Epithelial cell of proximal tubule (primary cell): ENCODE measurements around the gene FBLN1. TPM values are rescaled to one million over a fixed set of nuclear protein-coding genes. Genes with fewer than 3 reads are reported as not detected.

Experiments
- DNase-seq: peaks from one replicate; pipeline ENCODE4 v3.0.0-alpha.2; 2011; ENCODE audit warnings: low read depth
- H3K4me3 ChIP-seq: 2 replicates; pipeline ENCODE4 v1.5.1; 2011; ENCODE audit warnings: low read depth, mild to moderate bottlenecking, low read length
- total RNA-seq: library from RNA; depleted of rRNA; stranded (reverse); fragments of >200 nt; gene quantifications from 2 replicates; pipeline ENCODE4 v1.2.3, GENCODE V29; 2015
- TF ChIP-seq, protein P1 (sequence below): conservative IDR thresholded peaks from 2 replicates; pipeline ENCODE4 v1.5.1; 2012; ENCODE audit warnings: low read depth, mild to moderate bottlenecking, low read length

Gene FBLN1
- total RNA-seq, 1 donor from 2014 or later: 58.5 TPM

DNA sequence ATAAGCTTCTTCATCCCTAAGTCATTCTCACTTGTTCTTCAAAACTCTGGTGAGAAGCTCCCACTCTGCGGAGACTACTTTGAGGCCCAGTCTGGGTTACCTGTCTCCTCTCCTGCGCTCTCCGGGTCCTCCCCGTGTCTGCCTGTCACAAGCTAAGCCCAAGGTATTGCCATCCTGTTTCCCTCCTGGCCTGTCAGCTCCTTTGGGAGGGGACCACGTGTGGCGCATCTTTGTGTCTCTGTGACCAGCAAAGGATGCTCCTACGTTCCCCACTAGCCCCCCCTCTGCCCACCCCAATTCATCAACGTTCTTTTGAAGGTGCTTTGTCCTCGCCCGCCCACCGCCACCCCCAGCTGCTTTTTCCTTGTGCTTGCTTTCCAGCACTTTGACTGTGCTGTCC is 31.8 kb upstream of the FBLN1 start:
- TF ChIP-seq, protein P1, sequence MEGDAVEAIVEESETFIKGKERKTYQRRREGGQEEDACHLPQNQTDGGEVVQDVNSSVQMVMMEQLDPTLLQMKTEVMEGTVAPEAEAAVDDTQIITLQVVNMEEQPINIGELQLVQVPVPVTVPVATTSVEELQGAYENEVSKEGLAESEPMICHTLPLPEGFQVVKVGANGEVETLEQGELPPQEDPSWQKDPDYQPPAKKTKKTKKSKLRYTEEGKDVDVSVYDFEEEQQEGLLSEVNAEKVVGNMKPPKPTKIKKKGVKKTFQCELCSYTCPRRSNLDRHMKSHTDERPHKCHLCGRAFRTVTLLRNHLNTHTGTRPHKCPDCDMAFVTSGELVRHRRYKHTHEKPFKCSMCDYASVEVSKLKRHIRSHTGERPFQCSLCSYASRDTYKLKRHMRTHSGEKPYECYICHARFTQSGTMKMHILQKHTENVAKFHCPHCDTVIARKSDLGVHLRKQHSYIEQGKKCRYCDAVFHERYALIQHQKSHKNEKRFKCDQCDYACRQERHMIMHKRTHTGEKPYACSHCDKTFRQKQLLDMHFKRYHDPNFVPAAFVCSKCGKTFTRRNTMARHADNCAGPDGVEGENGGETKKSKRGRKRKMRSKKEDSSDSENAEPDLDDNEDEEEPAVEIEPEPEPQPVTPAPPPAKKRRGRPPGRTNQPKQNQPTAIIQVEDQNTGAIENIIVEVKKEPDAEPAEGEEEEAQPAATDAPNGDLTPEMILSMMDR: no peak
- H3K4me3 ChIP-seq: no peak overlapping the region
- DNase-seq: no peak

DNA sequence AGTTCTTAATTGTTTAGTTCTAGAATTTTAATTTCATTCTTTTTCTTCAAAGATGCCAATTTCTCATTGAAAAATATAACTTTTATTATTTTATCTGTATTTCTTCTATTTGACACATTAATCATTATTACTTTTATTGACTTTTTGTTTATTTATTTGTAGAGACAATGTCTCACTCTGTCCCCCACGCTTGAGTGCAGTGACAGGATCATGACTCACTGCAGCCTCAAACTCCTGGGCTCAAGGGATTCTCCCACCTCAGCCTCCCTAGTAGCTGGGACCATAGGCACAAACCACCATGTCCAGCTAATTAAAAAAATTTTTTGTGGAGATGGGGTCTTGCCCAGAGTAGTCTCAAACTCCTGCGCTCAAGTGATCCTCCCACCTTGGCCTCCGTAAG is 30.3 kb upstream of the FBLN1 start:
- DNase-seq: no peak
- no peak overlapping the region for H3K4me3 ChIP-seq

DNA sequence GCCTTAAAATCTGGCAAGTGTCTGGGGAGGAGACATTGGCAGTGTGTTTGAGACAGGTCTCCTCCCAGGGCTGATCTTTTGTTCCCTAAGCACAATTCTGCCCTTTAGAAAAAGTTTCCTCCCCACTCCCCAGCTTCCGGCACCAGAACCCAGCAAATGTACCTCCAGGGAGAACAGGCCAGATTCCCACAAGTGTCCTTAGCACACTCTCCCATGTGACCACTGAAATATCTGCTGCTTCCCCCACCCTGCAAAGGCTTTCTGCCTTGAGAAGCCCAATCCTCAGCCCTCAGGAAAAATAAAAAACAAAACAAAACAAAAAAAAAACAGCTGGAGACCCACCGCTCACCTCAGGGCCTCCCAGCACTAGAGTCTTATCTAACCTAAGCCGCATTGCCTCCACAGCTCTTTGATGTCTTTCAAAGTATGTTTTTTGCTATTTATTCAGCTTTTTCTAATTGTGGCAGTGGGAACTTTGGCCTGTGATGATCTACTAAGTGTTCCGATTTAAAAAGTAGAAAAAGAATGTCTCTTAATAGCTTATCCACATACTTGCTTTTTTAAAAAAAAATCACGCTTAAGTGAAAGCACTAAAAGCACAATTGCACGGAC is 29.0 kb upstream of the FBLN1 start:
- no peak overlapping the region for H3K4me3 ChIP-seq
- TF ChIP-seq, protein P1: no peak
- no peak for DNase-seq

More for the DNA sequence above, 30.3 kb upstream of the FBLN1 start:
- TF ChIP-seq, protein P1: no peak

DNA sequence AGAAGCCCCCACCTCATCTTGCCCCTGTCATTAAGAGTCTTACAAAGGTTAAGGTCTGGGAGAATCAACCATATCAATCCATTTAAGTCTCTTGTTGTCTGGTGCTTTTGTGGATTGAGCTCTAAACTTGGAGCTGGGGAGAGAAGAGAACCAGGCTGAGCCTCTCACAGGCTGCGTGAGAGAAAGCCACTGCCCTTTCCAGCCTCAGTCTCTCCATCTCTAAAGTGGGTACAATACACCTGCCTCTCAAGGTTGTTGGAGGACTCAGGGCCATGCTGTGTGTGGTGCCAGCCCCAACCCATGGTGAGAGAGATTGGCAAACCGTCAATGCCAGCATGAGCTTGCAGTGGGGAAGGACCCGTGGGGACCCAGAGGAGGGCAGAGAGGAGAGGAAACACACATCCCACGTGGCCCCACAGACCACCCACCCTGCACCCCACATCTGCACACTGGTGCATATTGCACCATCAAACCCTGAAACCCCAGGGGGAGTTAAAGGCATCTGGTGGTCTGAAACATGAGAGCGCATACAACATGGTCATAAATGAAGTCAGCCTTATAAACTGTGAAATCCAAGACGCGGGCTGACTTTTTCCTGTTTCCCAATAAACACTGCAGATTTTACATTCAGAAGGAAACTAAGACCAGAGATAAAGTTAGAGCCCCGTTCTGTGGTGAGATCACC is 27.5 kb upstream of the FBLN1 start:
- TF ChIP-seq, protein P1: no peak

DNA sequence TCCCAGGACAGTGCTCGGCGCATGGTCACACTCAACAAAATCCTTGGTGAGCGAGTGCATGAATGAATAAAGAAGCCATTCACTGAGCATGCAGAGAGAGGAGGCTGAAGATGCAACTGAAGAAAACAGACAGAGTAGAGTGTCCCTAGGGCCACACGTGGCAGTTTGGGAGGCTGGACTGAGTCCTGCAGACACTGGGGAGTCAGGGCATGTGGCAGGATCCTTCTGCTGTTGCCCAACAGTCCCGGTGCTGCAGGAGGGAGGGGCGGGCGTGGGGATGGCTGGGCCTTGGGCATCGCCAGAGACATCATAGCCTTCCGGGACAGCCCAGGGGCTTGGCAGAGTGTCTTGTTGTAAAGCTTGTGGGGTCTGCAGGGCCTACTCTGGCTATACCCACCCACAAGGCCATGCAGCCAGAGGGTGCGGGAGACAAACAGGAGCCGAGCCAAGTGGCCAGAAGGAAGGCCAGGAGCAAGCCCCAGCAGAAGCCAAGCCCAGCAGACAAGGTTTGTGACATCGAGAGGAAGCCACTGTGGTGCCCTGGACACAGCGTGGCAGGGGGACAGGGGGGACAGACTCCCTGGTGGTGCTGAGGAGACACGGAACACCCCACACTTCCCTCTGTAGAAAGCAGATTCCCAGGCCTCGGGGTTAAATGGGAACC is 26.7 kb upstream of the FBLN1 start:
- H3K4me3 ChIP-seq: no peak overlapping the region
- TF ChIP-seq, protein P1: no peak
- no peak for DNase-seq

More for the DNA sequence above, 27.5 kb upstream of the FBLN1 start:
- no peak overlapping the region for H3K4me3 ChIP-seq
- no peak for DNase-seq

DNA sequence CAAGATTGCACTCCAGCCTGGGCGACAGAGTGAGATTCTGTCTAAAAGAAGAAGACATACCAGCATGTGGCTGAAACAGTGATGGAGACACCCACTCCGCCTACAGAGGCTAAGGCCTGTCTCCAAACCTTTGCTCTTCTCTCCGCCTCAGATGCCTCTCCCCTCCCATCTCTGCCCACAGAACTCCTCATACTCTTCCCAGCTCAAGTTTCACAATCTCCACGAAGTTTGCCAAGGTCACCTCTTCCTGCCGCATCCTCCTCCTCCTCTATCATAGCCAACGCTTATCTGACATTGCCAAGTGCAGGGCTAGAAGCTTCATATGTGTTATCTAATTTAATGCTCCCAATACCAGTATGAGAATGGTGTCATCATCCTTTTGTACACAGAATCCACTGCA is 25.9 kb upstream of the FBLN1 start:
- TF ChIP-seq, protein P1: no peak

More for the DNA sequence above, 25.9 kb upstream of the FBLN1 start:
- DNase-seq: no peak
- H3K4me3 ChIP-seq: no peak overlapping the region
